Lung (tissue), 12 donors: Measurements from ENCODE around the gene BOLA2B. TPM values are rescaled to one million over a fixed set of nuclear protein-coding genes. Genes with fewer than 3 reads are reported as not detected.

Source experiments
- ATAC-seq: fragments of 200-7000 bp; cut with Tn5 transposase; one replicate; pipeline ENCODE4 v1.9.1; 2020; ENCODE audit warnings: moderate number of reproducible peaks; ENCODE audit not compliant: insufficient read depth, low FRiP score
- DNase-seq, 3 donors: peaks; one replicate each; pipeline ENCODE4 v3.0.0-alpha.2; 2013 to 2017
- H3K27ac ChIP-seq, 2 donors: one replicate each; pipeline ENCODE4 v1.5.1; 2013; ENCODE audit warnings: mild to moderate bottlenecking in 2 of 2, moderate library complexity in 2 of 2, control low read depth in 1 of 2, inconsistent platforms in 1 of 2, low read depth in 1 of 2, low read length in 1 of 2
- H3K27me3 ChIP-seq, 3 donors: one replicate each; pipeline ENCODE4 v1.5.1; 2013; ENCODE audit warnings: low read length in 2 of 3; ENCODE audit not compliant: control insufficient read depth in 3 of 3, insufficient read depth in 3 of 3
- H3K36me3 ChIP-seq, 4 donors: one replicate each; pipeline ENCODE4 v1.5.1; 2013; ENCODE audit warnings: low read length in 4 of 4, mild to moderate bottlenecking in 1 of 4, moderate library complexity in 1 of 4; ENCODE audit not compliant: control insufficient read depth in 4 of 4, insufficient read depth in 4 of 4
- H3K4me1 ChIP-seq, 5 donors: one replicate each; pipeline ENCODE4 v1.5.1; 2013; ENCODE audit warnings: low read length in 5 of 5, mild to moderate bottlenecking in 2 of 5, moderate library complexity in 1 of 5; ENCODE audit not compliant: control insufficient read depth in 5 of 5, insufficient read depth in 5 of 5
- H3K4me3 ChIP-seq: one replicate; pipeline ENCODE4 v1.5.1; 2013; ENCODE audit warnings: mild to moderate bottlenecking, control low read depth, moderate library complexity
- H3K9ac ChIP-seq, 2 donors: one replicate each; pipeline ENCODE4 v1.5.1; 2013; ENCODE audit warnings: low read length in 2 of 2, control low read depth in 1 of 2; ENCODE audit not compliant: insufficient read depth in 1 of 2
- H3K9me3 ChIP-seq, 4 donors: one replicate each; pipeline ENCODE4 v1.5.1; 2013; ENCODE audit warnings: low read length in 3 of 4, mild to moderate bottlenecking in 1 of 4, moderate library complexity in 1 of 4; ENCODE audit not compliant: control insufficient read depth in 4 of 4, insufficient read depth in 3 of 4
- CTCF ChIP-seq: IDR thresholded peaks from 2 replicates; pipeline ENCODE4 v1.5.1; 2012; ENCODE audit warnings: mild to moderate bottlenecking; ENCODE audit errors: control extremely low read depth, extremely low read depth
- WGBS, 2 donors: extraction: QIAGEN DNeasy Blood & Tissue Kit; methylation state at CpG; one replicate each; pipeline ENCODE4 v1.1.7; 2013; 5-methylcytosine and 5-hydroxymethylcytosine counted together
- polyA plus RNA-seq, 2 donors: library from polyadenylated mRNA; stranded (reverse); fragments of 200-250 nt; gene quantifications; one replicate each; pipeline ENCODE4 v1.2.1, GENCODE V29; 2013
- total RNA-seq, 2 donors: library from RNA; depleted of rRNA in 1 of 2; stranded (reverse); fragments of >200 nt in 1 of 2; gene quantifications; one replicate each; pipeline ENCODE4 v1.2.1, GENCODE V29; 2014 to 2021
- donor health status: control.
- donor health status: control.
- donor health status: Bipolar disorder and iron deficiency.
- donor health status: healthy.
- donor health status: DM: yes; HTN: yes; CAD: no.

Gene BOLA2B
- total and polyA plus RNA-seq, 4 donors = 9.8 to 320 (median 182) TPM

GRCh38 chr16:30187971-30188561, 5.4 kb downstream of the BOLA2B start:
- no peak overlapping the region for H3K27ac ChIP-seq
- no peak for ATAC-seq
- no peaks in the 10 kb centered on the region for H3K27me3 ChIP-seq
- H3K4me3 ChIP-seq = no peak overlapping the region
- H3K36me3 ChIP-seq = peaks cover 0 to 4% (median 0%) of the 10 kb centered on the region in 4 donors
- TF ChIP-seq CTCF = no peak
- peaks cover 0 to 10% (median 5%) of the 10 kb centered on the region in 5 donors for H3K4me1 ChIP-seq
- no peak overlapping the region for H3K9ac ChIP-seq
- no peaks in the 10 kb centered on the region for H3K9me3 ChIP-seq
- DNase-seq = no peak
- 92 to 95% methylated on average over 22 to 23 of the region's 23 CpGs for WGBS, 2 donors

GRCh38 chr16:30187556-30187865, 6.0 kb downstream of the BOLA2B start:
- WGBS, 2 donors = 78 to 79% methylated on average over 9 of the region's 9 CpGs
- H3K27ac ChIP-seq = no peak overlapping the region
- H3K4me3 ChIP-seq = no peak overlapping the region
- peaks cover 0 to 4% (median 0%) of the 10 kb centered on the region in 4 donors for H3K36me3 ChIP-seq
- ATAC-seq (no peak), DNase-seq (no peak)
- peaks cover 0 to 13% (median 6%) of the 10 kb centered on the region in 5 donors for H3K4me1 ChIP-seq
- H3K27me3 ChIP-seq = no peaks in the 10 kb centered on the region
- no peak for TF ChIP-seq CTCF
- no peaks in the 10 kb centered on the region for H3K9me3 ChIP-seq
- H3K9ac ChIP-seq = no peak overlapping the region

GRCh38 chr16:30186782-30187555, 6.5 kb downstream of the BOLA2B start:
- Histone ChIP-seq H3K36me3 (peaks cover 0 to 4% (median 0%) of the 10 kb centered on the region in 4 donors), H3K9ac (no peak overlapping the region), H3K27me3 (no peaks in the 10 kb centered on the region), H3K9me3 (no peaks in the 10 kb centered on the region), H3K4me3 (no peak overlapping the region), H3K4me1 (peaks cover 0 to 15% (median 6%) of the 10 kb centered on the region in 5 donors), H3K27ac (peak overlapping the region in 1 of 2 donors; percentile 61)
- ATAC-seq = no peak
- WGBS, 2 donors = 45 to 53% methylated on average over 36 of the region's 36 CpGs
- TF ChIP-seq CTCF = peak; percentile 44
- DNase-seq = peak in 2 of 3 donors; percentile 18 to 32
